WERI-Rb-1 (cell line): ENCODE measurements around the gene ACTR1A.

Experiments
- DNase-seq: peaks from one replicate; pipeline ENCODE4 v3.0.0-alpha.2; 2020
- H3K27ac ChIP-seq: fragments of 250-450 bp; sonication (Bioruptor Pico); 2 replicates; pipeline ENCODE4 v1.5.1; 2020; ENCODE audit warnings: mild to moderate bottlenecking, moderate library complexity
- H3K27me3 ChIP-seq: fragments of 250-450 bp; sonication (Bioruptor Pico); 2 replicates; pipeline ENCODE4 v1.5.1; 2021; ENCODE audit warnings: mild to moderate bottlenecking, low read depth, moderate library complexity; ENCODE audit not compliant: insufficient read depth, severe bottlenecking
- H3K36me3 ChIP-seq: fragments of 250-450 bp; sonication (Bioruptor Pico); 2 replicates; pipeline ENCODE4 v1.5.1; 2020; ENCODE audit warnings: mild to moderate bottlenecking, moderate library complexity
- H3K4me3 ChIP-seq: 2 replicates; pipeline ENCODE4 v1.5.1; 2011; ENCODE audit warnings: low read depth, mild to moderate bottlenecking, control low read depth, low read length
- H3K9me3 ChIP-seq: fragments of 250-450 bp; sonication (Bioruptor Pico); 2 replicates; pipeline ENCODE4 v1.5.1; 2021; ENCODE audit warnings: mild to moderate bottlenecking, moderate library complexity; ENCODE audit not compliant: severe bottlenecking
- TF ChIP-seq, protein P1 (sequence below): IDR thresholded peaks from 2 replicates; pipeline ENCODE4 v1.5.1; 2011; ENCODE audit warnings: low read depth, mild to moderate bottlenecking, control low read depth, inconsistent platforms, low read length

The ACTR1A gene

DNA sequence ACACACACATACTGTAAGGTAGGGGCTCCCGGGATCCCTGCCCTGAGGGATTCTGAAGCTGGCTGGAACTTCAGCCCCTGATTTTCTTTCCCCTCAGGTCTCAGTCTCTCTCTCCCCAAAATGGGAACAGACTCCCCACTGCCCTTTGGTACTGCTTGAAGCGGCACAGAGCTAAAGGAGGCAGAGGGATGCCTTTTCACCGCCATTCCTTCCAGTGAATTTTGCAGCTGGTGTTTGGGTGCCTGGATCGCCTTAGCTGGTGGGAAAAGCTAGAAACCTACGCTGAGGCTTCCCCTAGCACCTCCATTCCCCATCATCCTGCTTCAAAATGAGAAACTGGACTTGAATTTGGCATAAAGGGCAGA is 67.4 kb downstream of the ACTR1A start:
- DNase-seq: no peak
- H3K27ac ChIP-seq: no peak overlapping the region
- TF ChIP-seq, protein P1, sequence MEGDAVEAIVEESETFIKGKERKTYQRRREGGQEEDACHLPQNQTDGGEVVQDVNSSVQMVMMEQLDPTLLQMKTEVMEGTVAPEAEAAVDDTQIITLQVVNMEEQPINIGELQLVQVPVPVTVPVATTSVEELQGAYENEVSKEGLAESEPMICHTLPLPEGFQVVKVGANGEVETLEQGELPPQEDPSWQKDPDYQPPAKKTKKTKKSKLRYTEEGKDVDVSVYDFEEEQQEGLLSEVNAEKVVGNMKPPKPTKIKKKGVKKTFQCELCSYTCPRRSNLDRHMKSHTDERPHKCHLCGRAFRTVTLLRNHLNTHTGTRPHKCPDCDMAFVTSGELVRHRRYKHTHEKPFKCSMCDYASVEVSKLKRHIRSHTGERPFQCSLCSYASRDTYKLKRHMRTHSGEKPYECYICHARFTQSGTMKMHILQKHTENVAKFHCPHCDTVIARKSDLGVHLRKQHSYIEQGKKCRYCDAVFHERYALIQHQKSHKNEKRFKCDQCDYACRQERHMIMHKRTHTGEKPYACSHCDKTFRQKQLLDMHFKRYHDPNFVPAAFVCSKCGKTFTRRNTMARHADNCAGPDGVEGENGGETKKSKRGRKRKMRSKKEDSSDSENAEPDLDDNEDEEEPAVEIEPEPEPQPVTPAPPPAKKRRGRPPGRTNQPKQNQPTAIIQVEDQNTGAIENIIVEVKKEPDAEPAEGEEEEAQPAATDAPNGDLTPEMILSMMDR: no peak
- no peaks in the 10 kb centered on the region for H3K27me3 ChIP-seq
- no peak overlapping the region for H3K4me3 ChIP-seq
- H3K9me3 ChIP-seq: no peaks in the 10 kb centered on the region
- peaks cover 8% of the 10 kb centered on the region for H3K36me3 ChIP-seq

- TF ChIP-seq, protein P1: no peak
- H3K9me3 ChIP-seq: no peaks in the 10 kb centered on the region
- peaks cover 8% of the 10 kb centered on the region for H3K36me3 ChIP-seq
- no peak for DNase-seq
- H3K27me3 ChIP-seq: no peaks in the 10 kb centered on the region
- H3K4me3 ChIP-seq: no peak overlapping the region
- H3K27ac ChIP-seq: no peak overlapping the region
Measured at GRCh38 chr10:102434394-102435132, 67.9 kb downstream of the ACTR1A start.

DNA sequence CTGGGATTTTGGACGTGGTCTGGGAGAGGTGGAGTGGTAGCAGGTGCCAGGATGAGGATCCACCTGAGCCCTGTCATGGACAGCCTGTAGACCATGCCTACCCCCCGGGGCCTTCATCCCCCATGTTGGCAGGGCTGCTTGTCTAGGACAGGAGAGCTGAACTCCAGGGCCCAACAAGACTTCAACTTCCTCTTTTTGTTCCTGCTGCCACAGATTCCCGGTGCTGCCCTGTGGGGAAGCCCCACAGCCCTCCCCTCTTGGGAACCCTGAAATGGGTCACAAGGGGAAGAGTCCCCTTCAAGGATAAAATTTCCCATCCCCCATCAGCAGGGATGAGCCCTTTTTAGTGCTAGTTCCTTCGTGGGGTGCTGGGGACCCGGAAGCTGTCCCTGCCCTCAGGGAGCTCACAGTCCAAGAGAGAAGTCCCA is 68.9 kb downstream of the ACTR1A start:
- no peak overlapping the region for H3K4me3 ChIP-seq
- no peak overlapping the region for H3K27ac ChIP-seq
- H3K36me3 ChIP-seq: peaks cover 8% of the 10 kb centered on the region
- TF ChIP-seq, protein P1: no peak
- H3K27me3 ChIP-seq: no peaks in the 10 kb centered on the region
- H3K9me3 ChIP-seq: no peaks in the 10 kb centered on the region
- no peak for DNase-seq

- DNase-seq: peak; percentile 97
- H3K27me3 ChIP-seq: no peaks in the 10 kb centered on the region
- TF ChIP-seq, protein P1: no peak
- peaks cover 8% of the 10 kb centered on the region for H3K36me3 ChIP-seq
- no peaks in the 10 kb centered on the region for H3K9me3 ChIP-seq
- peak within 1 kb of the TSS; percentile 92 for H3K27ac ChIP-seq
- H3K4me3 ChIP-seq: peak within 1 kb of the TSS; percentile 96
Measured at GRCh38 chr10:102432162-102432950, 70.2 kb downstream of the ACTR1A start, which contains the start of gene CUEDC2. Gene CUEDC2 (minus strand): TSS chr10:102432574. CDS start chr10:102425188, 7,386 bp downstream.

GRCh38 chr10:102431452-102432124 is 70.9 kb downstream of the ACTR1A start:
- DNase-seq: peak; percentile 50
- Histone ChIP-seq H3K9me3 (no peaks in the 10 kb centered on the region), H3K36me3 (peaks cover 8% of the 10 kb centered on the region), H3K27me3 (no peaks in the 10 kb centered on the region), H3K27ac (peak overlapping the region; percentile 92), H3K4me3 (peak overlapping the region; percentile 96)
- TF ChIP-seq, protein P1: no peak
